Parathyroid adenoma (tissue), 2 donors: ENCODE results near the gene EIF2B1.
"Not testable (repeated sequence)": the region's sequence is repeated elsewhere in the genome, so short reads cannot be mapped to it uniquely, and the experiment has no call there.

Experiments
- H2AFZ ChIP-seq: fragments of 300-600 bp; sonication (generic); one replicate; pipeline ENCODE4 v1.7.0; 2017; ENCODE audit warnings: antibody characterized with exemption, mild to moderate bottlenecking
- H3K27ac ChIP-seq: fragments of 300-600 bp; sonication (generic); one replicate; pipeline ENCODE4 v1.7.0; 2017
- H3K27me3 ChIP-seq: fragments of 300-600 bp; sonication (generic); one replicate; pipeline ENCODE4 v1.7.0; 2017; ENCODE audit warnings: low read length; ENCODE audit not compliant: control insufficient read depth, insufficient read depth
- H3K36me3 ChIP-seq: fragments of 300-600 bp; sonication (generic); one replicate; pipeline ENCODE4 v1.7.0; 2017; ENCODE audit warnings: low read length; ENCODE audit not compliant: control insufficient read depth, insufficient read depth
- H3K4me1 ChIP-seq: fragments of 300-600 bp; sonication (generic); one replicate; pipeline ENCODE4 v1.7.0; 2017; ENCODE audit warnings: control low read depth
- H3K4me2 ChIP-seq: fragments of 300-600 bp; sonication (generic); one replicate; pipeline ENCODE4 v1.7.0; 2017; ENCODE audit warnings: low read length
- H3K4me3 ChIP-seq: fragments of 300-600 bp; sonication (generic); one replicate; pipeline ENCODE4 v1.7.0; 2017; ENCODE audit warnings: low read depth, low read length
- H3K79me2 ChIP-seq: fragments of 300-600 bp; sonication (generic); one replicate; pipeline ENCODE4 v1.7.0; 2017; ENCODE audit warnings: control low read depth
- H3K9ac ChIP-seq: fragments of 300-600 bp; sonication (generic); one replicate; pipeline ENCODE4 v1.7.0; 2017; ENCODE audit warnings: mild to moderate bottlenecking
- H3K9me3 ChIP-seq: fragments of 300-600 bp; sonication (generic); one replicate; pipeline ENCODE4 v1.7.0; 2017; ENCODE audit warnings: low read length; ENCODE audit not compliant: control insufficient read depth
- CTCF ChIP-seq: fragments of 300-600 bp; sonication (generic); IDR thresholded peaks from one replicate; pipeline ENCODE4 v1.7.0; 2017; ENCODE audit warnings: antibody characterized with exemption, mild to moderate bottlenecking
- donor health status: primary hyperparathyroidism.

EIF2B1 gene

GRCh38 chr12:123597100-123597499 is 36.4 kb downstream of the EIF2B1 start:
- Histone ChIP-seq H2AFZ (no peak overlapping the region), H3K4me3 (no peak overlapping the region), H3K9ac (no peak overlapping the region), H3K27ac (no peak overlapping the region), H3K79me2 (peaks cover 23% of the 10 kb centered on the region), H3K9me3 (no peaks in the 10 kb centered on the region), H3K27me3 (no peaks in the 10 kb centered on the region), H3K36me3 (no peaks in the 10 kb centered on the region), H3K4me1 (peaks cover 3% of the 10 kb centered on the region), H3K4me2 (no peak overlapping the region)
- TF ChIP-seq CTCF = no peak

- H3K9ac ChIP-seq = no peak overlapping the region
- no peaks in the 10 kb centered on the region for H3K36me3 ChIP-seq
- H3K27ac ChIP-seq = no peak overlapping the region
These were observed 37.8 kb downstream of the EIF2B1 start for GRCh38 chr12:123595729-123596128.

GRCh38 chr12:123591702-123592481 is 41.6 kb downstream of the EIF2B1 start:
- Histone ChIP-seq H3K4me1 (peaks cover 4% of the 10 kb centered on the region), H3K9ac (no peak overlapping the region), H3K27me3 (no peaks in the 10 kb centered on the region), H3K4me3 (no peak overlapping the region), H3K27ac (no peak overlapping the region), H3K4me2 (no peak overlapping the region), H3K36me3 (no peaks in the 10 kb centered on the region), H2AFZ (no peak overlapping the region), H3K79me2 (peaks cover 62% of the 10 kb centered on the region), H3K9me3 (no peaks in the 10 kb centered on the region)
- TF ChIP-seq CTCF = no peak

More at GRCh38 chr12:123595729-123596128, 37.8 kb downstream of the EIF2B1 start:
- Histone ChIP-seq H3K4me2 (no peak overlapping the region), H2AFZ (no peak overlapping the region), H3K79me2 (peaks cover 31% of the 10 kb centered on the region), H3K4me3 (no peak overlapping the region), H3K9me3 (no peaks in the 10 kb centered on the region), H3K27me3 (no peaks in the 10 kb centered on the region), H3K4me1 (no peaks in the 10 kb centered on the region)
- TF ChIP-seq CTCF = no peak

GRCh38 chr12:123580772-123581171 is 52.7 kb downstream of the EIF2B1 start:
- Histone ChIP-seq H3K4me1 (peaks cover 13% of the 10 kb centered on the region), H3K4me3 (no peak overlapping the region), H3K27me3 (no peaks in the 10 kb centered on the region), H3K4me2 (no peak overlapping the region), H3K9me3 (no peaks in the 10 kb centered on the region), H3K9ac (no peak overlapping the region), H3K36me3 (no peaks in the 10 kb centered on the region), H3K79me2 (peaks cover 14% of the 10 kb centered on the region), H2AFZ (no peak overlapping the region), H3K27ac (no peak overlapping the region)
- no peak for TF ChIP-seq CTCF

- not testable (repeated sequence) for H3K4me3 ChIP-seq, H2AFZ ChIP-seq, H3K4me2 ChIP-seq, H3K9me3 ChIP-seq, H3K36me3 ChIP-seq, H3K79me2 ChIP-seq, H3K27ac ChIP-seq, H3K9ac ChIP-seq, H3K4me1 ChIP-seq, H3K27me3 ChIP-seq
These were observed 54.7 kb downstream of the EIF2B1 start for GRCh38 chr12:123578829-123579228.
